Spinal cord (tissue), 10 donors: ENCODE data around the gene SPINK7. TPM values are rescaled to one million over a fixed set of nuclear protein-coding genes. Genes with fewer than 3 reads are reported as not detected.
"Not testable (repeated sequence)": the region's sequence is repeated elsewhere in the genome, so short reads cannot be mapped to it uniquely, and the experiment has no call there.

ENCODE experiments used
- DNase-seq, 6 donors: peaks; one replicate each; pipeline versions ENCODE4 v3.0.0 to v3.0.0-alpha.2; 2013 to 2015; ENCODE audit warnings: low spot score in 6 of 6, low read depth in 4 of 6
- H3K27ac ChIP-seq: one replicate; pipeline ENCODE4 v1.5.1; 2013; ENCODE audit warnings: low read depth, low read length, control low read depth
- H3K27me3 ChIP-seq: one replicate; pipeline ENCODE4 v1.6.1; 2013; ENCODE audit warnings: low read length; ENCODE audit not compliant: control insufficient read depth, insufficient read depth
- H3K36me3 ChIP-seq: one replicate; pipeline ENCODE4 v1.6.1; 2013; ENCODE audit warnings: low read length; ENCODE audit not compliant: control insufficient read depth, insufficient read depth
- H3K4me1 ChIP-seq: one replicate; pipeline ENCODE4 v1.6.1; 2013; ENCODE audit warnings: low read length; ENCODE audit not compliant: control insufficient read depth, insufficient read depth
- H3K4me3 ChIP-seq: one replicate; pipeline ENCODE4 v1.5.1; 2013; ENCODE audit warnings: low read depth, low read length, control low read depth
- H3K9me3 ChIP-seq: one replicate; pipeline ENCODE4 v1.6.1; 2013; ENCODE audit warnings: low read length; ENCODE audit not compliant: control insufficient read depth, insufficient read depth
- WGBS: methylation state at CpG from one replicate; pipeline ENCODE4 v1.1.5; 2013; ENCODE audit warnings: missing lambda C conversion rate; ENCODE audit not compliant: insufficient coverage; 5-methylcytosine and 5-hydroxymethylcytosine counted together
- polyA plus RNA-seq, 2 donors: library from polyadenylated mRNA; unstranded; fragments of 120-200 nt; gene quantifications; one replicate each; pipeline ENCODE4 v1.2.1, GENCODE V29; 2013; ENCODE audit not compliant: insufficient read length in 2 of 2
- total RNA-seq, 2 donors: library from RNA; depleted of rRNA in 1 of 2; stranded (reverse); fragments of 120-200 nt in 1 of 2; fragments of >200 nt in 1 of 2; gene quantifications; one replicate each; pipeline versions ENCODE4 v1.2.3 to v1.2.4, GENCODE V29; 2013 to 2014
- donor health status: healthy.

SPINK7 gene
- total and polyA plus RNA-seq, 4 donors: 0.77 TPM; not detected in 3

DNA sequence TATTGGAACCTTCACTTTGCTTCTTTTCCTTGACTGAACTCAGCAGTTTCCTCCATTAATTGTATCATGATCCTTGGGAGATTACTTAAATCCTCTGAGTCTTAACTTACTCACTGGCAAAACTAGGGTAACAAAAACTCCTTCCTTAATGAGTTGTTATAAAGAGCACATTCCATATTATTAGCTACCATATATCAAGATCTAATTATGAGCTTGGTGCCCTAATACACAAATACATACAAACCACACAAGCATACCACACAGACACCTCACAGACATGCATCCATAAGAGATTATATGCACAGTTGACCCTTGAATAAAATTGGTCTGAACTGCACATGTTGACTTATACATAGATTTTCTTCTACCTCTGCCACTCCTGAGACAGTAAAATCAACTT, 2.5 kb upstream of the SPINK7 start:
- H3K9me3 ChIP-seq: peaks cover 2% of the 10 kb centered on the region
- H3K27me3 ChIP-seq: no peaks in the 10 kb centered on the region
- H3K4me1 ChIP-seq: no peaks in the 10 kb centered on the region
- no peaks in the 10 kb centered on the region for H3K36me3 ChIP-seq
- no peak for DNase-seq
- H3K4me3 ChIP-seq: no peak overlapping the region
- no peak overlapping the region for H3K27ac ChIP-seq

DNA sequence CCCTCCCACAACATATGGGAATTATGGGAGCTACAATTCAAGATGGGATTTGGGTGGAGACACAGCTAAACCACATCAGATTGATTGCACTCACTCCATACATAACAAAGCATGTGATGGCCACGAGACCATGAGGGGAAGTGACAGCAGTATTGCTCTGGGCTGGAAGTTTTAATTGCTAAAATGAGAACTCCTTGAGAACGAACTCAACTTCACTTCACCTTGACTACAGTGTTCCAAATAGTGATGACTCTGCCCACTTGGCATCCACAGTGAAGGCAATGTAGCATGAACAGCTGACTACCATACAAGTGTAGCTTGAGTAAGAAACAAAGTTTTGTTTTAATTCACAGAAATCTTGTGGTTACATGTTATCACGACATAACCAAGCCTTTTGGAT, 739 bp upstream of the SPINK7 start:
- DNase-seq: no peak
- peaks cover 2% of the 10 kb centered on the region for H3K9me3 ChIP-seq
- H3K4me1 ChIP-seq: no peaks in the 10 kb centered on the region
- no peak overlapping the region for H3K27ac ChIP-seq
- no peak overlapping the region for H3K4me3 ChIP-seq
- H3K27me3 ChIP-seq: no peaks in the 10 kb centered on the region
- WGBS: no CpG with 5 or more reads among the region's 3 CpGs
- H3K36me3 ChIP-seq: no peaks in the 10 kb centered on the region

- no CpG with 5 or more reads among the region's 2 CpGs for WGBS
- no peak overlapping the region for H3K27ac ChIP-seq
- no peaks in the 10 kb centered on the region for H3K27me3 ChIP-seq
- no peaks in the 10 kb centered on the region for H3K9me3 ChIP-seq
- H3K36me3 ChIP-seq: no peaks in the 10 kb centered on the region
- DNase-seq: peak in 1 of 6 donors; percentile 16
- H3K4me1 ChIP-seq: no peaks in the 10 kb centered on the region
- H3K4me3 ChIP-seq: no peak overlapping the region
These were observed 2.0 kb downstream of the SPINK7 start for GRCh38 chr5:148314187-148314586.

DNA sequence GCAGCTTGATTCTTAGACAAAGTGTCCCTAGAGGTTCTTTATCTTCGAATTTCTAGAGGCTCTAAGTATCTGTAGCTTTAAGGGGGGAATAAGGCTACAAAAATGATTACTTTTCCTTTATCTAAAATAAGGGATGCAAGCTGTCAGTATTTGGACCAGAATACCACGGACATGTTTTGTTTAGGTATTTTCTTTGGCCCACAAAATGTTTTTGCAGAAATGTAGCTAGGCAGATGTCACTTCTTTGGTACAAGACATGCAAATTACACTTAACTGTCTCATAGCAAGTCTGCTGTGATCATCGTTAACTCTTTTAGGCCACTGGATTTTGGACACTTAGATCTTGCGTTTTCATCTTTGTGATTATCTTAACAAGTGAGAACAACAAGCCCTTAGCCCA, 2.5 kb downstream of the SPINK7 start:
- Histone ChIP-seq H3K36me3 (no peaks in the 10 kb centered on the region), H3K4me3 (no peak overlapping the region), H3K9me3 (no peaks in the 10 kb centered on the region), H3K4me1 (no peaks in the 10 kb centered on the region), H3K27ac (no peak overlapping the region), H3K27me3 (no peaks in the 10 kb centered on the region)
- 79% methylated on average over 2 of the region's 4 CpGs for WGBS
- peak in 1 of 6 donors; percentile 84 for DNase-seq

DNA sequence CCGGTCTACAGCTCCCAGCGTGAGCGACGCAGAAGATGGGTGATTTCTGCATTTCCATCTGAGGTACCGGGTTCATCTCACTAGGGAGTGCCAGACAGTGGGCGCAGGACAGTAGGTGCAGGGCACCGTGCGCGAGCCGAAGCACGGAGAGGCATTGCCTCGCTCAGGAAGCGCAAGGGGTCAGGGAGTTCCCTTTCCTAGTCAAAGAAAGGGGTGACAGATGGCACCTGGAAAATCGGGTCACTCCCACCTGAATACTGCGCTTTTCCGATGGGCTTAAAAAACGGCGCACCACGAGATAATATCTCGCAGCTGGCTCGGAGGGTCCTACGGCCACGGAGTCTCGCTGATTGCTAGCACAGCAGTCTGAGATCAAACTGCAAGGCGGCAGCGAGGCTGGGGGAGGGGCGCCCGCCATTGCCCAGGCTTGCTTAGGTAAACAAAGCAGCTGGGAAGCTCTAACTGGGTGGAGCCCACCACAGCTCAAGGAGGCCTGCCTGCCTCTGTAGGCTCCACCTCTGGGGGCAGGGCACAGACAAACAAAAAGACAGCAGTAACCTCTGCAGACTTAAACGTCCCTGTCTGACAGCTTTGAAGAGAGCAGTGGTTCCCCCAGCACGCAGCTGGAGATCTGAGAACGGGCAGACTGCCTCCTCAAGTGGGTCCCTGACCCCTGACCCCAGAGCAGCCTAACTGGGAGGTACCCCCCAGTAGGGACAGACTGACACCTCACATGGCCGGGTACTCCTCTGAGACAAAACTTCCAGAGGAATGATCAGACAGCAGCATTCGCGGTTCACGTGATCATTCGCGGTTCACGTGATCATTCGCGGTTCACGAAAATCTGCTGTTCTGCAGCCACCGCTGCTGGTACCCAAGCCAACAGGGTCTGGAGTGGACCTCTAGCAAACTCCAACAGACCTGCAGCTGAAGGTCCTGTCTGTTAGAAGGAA, 8.1 kb downstream of the SPINK7 start:
- H3K36me3 ChIP-seq, H3K4me1 ChIP-seq, H3K9me3 ChIP-seq, H3K27ac ChIP-seq, H3K27me3 ChIP-seq: not testable (repeated sequence)
- DNase-seq: peak in 1 of 6 donors; percentile 15
- peak overlapping the region; percentile 35 for H3K4me3 ChIP-seq
- WGBS: 44% methylated on average over 34 of the region's 42 CpGs

GRCh38 chr5:148333262-148333849, 21.1 kb downstream of the SPINK7 start:
- Histone ChIP-seq H3K9me3 (peaks cover 2% of the 10 kb centered on the region), H3K4me3 (no peak overlapping the region), H3K36me3 (no peaks in the 10 kb centered on the region), H3K27me3 (no peaks in the 10 kb centered on the region), H3K4me1 (no peaks in the 10 kb centered on the region), H3K27ac (no peak overlapping the region)
- DNase-seq: no peak
- WGBS: 64% methylated on average over 4 of the region's 4 CpGs

DNA sequence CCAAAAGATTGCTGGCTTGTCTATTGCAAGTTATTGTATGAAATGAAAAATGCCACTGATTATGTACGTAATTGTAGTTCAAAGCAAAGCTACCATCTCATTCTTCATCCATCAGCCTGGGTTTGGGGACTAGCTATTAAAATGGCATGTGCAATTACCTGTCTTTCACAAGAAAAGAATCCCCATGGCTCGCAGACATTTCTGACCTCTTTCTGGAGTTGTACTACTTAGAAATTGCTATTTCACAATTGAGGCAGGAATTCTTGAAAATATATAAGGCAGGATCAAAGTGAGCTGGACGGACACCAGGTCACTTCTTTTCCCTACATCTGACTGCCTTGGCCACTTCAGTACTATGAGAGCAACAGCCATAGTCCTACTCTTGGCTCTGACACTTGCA, 23.0 kb downstream of the SPINK7 start, which contains the start of gene SPINK9:
Gene SPINK9 (plus strand): TSS at position 301 of the 400 bp plus-strand sequence. CDS start 55 bp downstream, at position 356.
- H3K4me3 ChIP-seq: no peak within 1 kb of the TSS
- H3K9me3 ChIP-seq: peaks cover 2% of the 10 kb centered on the region
- H3K27me3 ChIP-seq: no peaks in the 10 kb centered on the region
- 100% methylated on average over 1 of the region's 3 CpGs for WGBS
- no peak within 1 kb of the TSS for H3K27ac ChIP-seq
- no peak for DNase-seq
- H3K36me3 ChIP-seq: no peaks in the 10 kb centered on the region
- no peaks in the 10 kb centered on the region for H3K4me1 ChIP-seq

- no peaks in the 10 kb centered on the region for H3K36me3 ChIP-seq
- H3K4me3 ChIP-seq: no peak overlapping the region
- 100% methylated on average over 1 of the region's 3 CpGs for WGBS
- no peak for DNase-seq
- H3K9me3 ChIP-seq: no peaks in the 10 kb centered on the region
- H3K27me3 ChIP-seq: no peaks in the 10 kb centered on the region
- H3K27ac ChIP-seq: no peak overlapping the region
- no peaks in the 10 kb centered on the region for H3K4me1 ChIP-seq
These were observed 24.6 kb downstream of the SPINK7 start for GRCh38 chr5:148336704-148337435.

DNA sequence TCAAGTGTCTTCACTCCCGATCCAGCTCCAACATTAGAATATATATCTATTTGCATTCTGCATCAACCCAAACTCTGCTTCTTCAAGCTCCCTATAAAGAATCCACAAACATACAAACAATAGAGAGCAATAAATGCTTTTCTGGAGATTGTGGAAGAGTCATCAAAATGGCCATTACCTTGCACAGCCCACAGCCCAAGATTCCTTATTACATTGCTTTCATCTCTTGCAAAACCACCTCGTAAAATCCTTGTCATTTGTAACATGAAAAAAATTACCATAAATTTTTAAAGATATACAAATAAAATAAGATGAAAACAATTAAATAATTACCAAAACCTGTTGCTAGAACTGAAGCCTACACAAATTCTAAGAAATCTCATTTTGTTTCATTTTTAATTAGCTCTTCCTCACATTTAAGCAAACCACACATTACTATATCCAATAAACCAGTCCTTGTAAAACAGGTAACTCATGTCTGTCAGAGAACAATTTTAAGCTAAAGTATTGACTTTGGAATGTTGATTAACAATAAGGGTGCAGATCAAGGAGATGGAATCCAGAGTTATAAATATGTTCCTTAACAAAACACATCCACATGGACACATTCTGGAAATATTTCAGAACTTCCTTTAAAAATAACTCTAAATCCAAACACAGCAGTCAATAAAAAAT, 30.3 kb downstream of the SPINK7 start:
- H3K4me3 ChIP-seq: no peak overlapping the region
- no peaks in the 10 kb centered on the region for H3K27me3 ChIP-seq
- no CpG with 5 or more reads among the region's 2 CpGs for WGBS
- no peak overlapping the region for H3K27ac ChIP-seq
- DNase-seq: no peak
- H3K36me3 ChIP-seq: no peaks in the 10 kb centered on the region
- no peaks in the 10 kb centered on the region for H3K4me1 ChIP-seq
- H3K9me3 ChIP-seq: no peaks in the 10 kb centered on the region
